Liver (tissue), 3 donors: ENCODE results near the gene DCAF8L2.

Experiments
- EGR1 ChIP-seq, 2 donors: IDR thresholded peaks; 2 replicates each; pipeline ENCODE4 v1.6.1; 2016 to 2018; ENCODE audit warnings: antibody characterized with exemption in 2 of 2, low read depth in 2 of 2
- FOXA1 ChIP-seq: IDR thresholded peaks from 2 replicates; pipeline ENCODE4 v1.6.1; 2016; ENCODE audit warnings: antibody characterized with exemption
- GABPA ChIP-seq, 2 donors: IDR thresholded peaks in 1 of 2; conservative IDR thresholded peaks in 1 of 2; 2 replicates each; pipeline ENCODE4 v1.6.1; 2016; ENCODE audit warnings: antibody characterized with exemption in 2 of 2, mild to moderate bottlenecking in 1 of 2, moderate library complexity in 1 of 2
- HNF4G ChIP-seq: IDR thresholded peaks from 2 replicates; pipeline ENCODE4 v1.6.1; 2016; ENCODE audit warnings: antibody characterized with exemption
- JUND ChIP-seq, 2 donors: IDR thresholded peaks; 2 replicates each; pipeline ENCODE4 v1.6.1; 2016; ENCODE audit warnings: antibody characterized with exemption in 2 of 2
- NR2F2 ChIP-seq: IDR thresholded peaks from 2 replicates; pipeline ENCODE4 v1.6.1; 2016; ENCODE audit warnings: antibody characterized with exemption
- RAD21 ChIP-seq, 2 donors: IDR thresholded peaks; 2 replicates each; pipeline ENCODE4 v1.6.1; 2016; ENCODE audit warnings: antibody characterized with exemption in 2 of 2, mild to moderate bottlenecking in 2 of 2
- SP1 ChIP-seq: IDR thresholded peaks from 2 replicates; pipeline ENCODE4 v1.6.1; 2018; ENCODE audit warnings: antibody characterized with exemption, mild to moderate bottlenecking
- TAF1 ChIP-seq: conservative IDR thresholded peaks from 2 replicates; pipeline ENCODE4 v1.6.1; 2016; ENCODE audit warnings: antibody characterized with exemption, mild to moderate bottlenecking
- TF ChIP-seq, protein P1 (sequence below): fragments of 150-350 bp; IDR thresholded peaks from 2 replicates; pipeline ENCODE4 v1.5.1; 2017; ENCODE audit warnings: improper control_type of control experiment, low read depth, low read length; ENCODE audit not compliant: missing input control
- TF ChIP-seq, protein P2 (sequence below): IDR thresholded peaks from 2 replicates; pipeline ENCODE4 v1.6.1; 2016; ENCODE audit warnings: antibody characterized with exemption, mild to moderate bottlenecking
- TF ChIP-seq, protein P3 (sequence below): IDR thresholded peaks from 2 replicates; pipeline ENCODE4 v1.6.1; 2016; ENCODE audit warnings: antibody characterized with exemption
- TF ChIP-seq, protein P4 (sequence below): IDR thresholded peaks from 2 replicates; pipeline ENCODE4 v1.6.1; 2016; ENCODE audit warnings: antibody characterized with exemption
- donor health status: healthy.
- donor health status: healthy.

DNA sequence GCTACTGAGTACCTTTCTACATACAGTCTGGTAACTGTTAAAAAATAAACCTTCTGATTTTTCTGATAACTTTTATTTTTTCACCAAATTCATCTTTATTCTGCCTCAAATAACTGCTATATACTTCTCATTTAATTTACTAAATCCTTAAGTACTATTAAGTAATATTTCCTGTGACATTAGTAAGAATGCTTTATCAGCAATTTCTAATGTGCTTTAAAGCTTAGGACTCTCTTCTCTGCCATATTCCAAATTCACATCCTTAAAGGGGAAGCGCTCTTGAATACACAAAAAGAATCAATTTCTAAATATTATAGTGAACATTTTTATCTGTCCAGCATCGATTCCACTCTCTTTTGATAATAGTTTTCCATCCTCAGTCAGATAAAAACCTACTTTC lies 81.1 kb downstream of the DCAF8L2 start:
- TF ChIP-seq, protein P1, sequence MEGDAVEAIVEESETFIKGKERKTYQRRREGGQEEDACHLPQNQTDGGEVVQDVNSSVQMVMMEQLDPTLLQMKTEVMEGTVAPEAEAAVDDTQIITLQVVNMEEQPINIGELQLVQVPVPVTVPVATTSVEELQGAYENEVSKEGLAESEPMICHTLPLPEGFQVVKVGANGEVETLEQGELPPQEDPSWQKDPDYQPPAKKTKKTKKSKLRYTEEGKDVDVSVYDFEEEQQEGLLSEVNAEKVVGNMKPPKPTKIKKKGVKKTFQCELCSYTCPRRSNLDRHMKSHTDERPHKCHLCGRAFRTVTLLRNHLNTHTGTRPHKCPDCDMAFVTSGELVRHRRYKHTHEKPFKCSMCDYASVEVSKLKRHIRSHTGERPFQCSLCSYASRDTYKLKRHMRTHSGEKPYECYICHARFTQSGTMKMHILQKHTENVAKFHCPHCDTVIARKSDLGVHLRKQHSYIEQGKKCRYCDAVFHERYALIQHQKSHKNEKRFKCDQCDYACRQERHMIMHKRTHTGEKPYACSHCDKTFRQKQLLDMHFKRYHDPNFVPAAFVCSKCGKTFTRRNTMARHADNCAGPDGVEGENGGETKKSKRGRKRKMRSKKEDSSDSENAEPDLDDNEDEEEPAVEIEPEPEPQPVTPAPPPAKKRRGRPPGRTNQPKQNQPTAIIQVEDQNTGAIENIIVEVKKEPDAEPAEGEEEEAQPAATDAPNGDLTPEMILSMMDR = no peak
- TF ChIP-seq, protein P2, sequence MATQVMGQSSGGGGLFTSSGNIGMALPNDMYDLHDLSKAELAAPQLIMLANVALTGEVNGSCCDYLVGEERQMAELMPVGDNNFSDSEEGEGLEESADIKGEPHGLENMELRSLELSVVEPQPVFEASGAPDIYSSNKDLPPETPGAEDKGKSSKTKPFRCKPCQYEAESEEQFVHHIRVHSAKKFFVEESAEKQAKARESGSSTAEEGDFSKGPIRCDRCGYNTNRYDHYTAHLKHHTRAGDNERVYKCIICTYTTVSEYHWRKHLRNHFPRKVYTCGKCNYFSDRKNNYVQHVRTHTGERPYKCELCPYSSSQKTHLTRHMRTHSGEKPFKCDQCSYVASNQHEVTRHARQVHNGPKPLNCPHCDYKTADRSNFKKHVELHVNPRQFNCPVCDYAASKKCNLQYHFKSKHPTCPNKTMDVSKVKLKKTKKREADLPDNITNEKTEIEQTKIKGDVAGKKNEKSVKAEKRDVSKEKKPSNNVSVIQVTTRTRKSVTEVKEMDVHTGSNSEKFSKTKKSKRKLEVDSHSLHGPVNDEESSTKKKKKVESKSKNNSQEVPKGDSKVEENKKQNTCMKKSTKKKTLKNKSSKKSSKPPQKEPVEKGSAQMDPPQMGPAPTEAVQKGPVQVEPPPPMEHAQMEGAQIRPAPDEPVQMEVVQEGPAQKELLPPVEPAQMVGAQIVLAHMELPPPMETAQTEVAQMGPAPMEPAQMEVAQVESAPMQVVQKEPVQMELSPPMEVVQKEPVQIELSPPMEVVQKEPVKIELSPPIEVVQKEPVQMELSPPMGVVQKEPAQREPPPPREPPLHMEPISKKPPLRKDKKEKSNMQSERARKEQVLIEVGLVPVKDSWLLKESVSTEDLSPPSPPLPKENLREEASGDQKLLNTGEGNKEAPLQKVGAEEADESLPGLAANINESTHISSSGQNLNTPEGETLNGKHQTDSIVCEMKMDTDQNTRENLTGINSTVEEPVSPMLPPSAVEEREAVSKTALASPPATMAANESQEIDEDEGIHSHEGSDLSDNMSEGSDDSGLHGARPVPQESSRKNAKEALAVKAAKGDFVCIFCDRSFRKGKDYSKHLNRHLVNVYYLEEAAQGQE = no peak
- TF ChIP-seq, protein P3, sequence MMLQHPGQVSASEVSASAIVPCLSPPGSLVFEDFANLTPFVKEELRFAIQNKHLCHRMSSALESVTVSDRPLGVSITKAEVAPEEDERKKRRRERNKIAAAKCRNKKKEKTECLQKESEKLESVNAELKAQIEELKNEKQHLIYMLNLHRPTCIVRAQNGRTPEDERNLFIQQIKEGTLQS = no peak
- TF ChIP-seq TAF1 (no peak), EGR1 (IDR thresholded peaks at IDR 0.05; ENCODE audit: low read depth in 2 of 2) (no peak), NR2F2 (no peak), JUND (IDR thresholded peaks at IDR 0.05) (no peak), SP1 (no peak), HNF4G (no peak), RAD21 (IDR thresholded peaks at IDR 0.05) (no peak), FOXA1 (no peak), GABPA (IDR thresholded peaks at IDR 0.05 in 1 of 2, conservative IDR thresholded peaks at IDR 0.05 in 1 of 2) (no peak)
- TF ChIP-seq, protein P4, sequence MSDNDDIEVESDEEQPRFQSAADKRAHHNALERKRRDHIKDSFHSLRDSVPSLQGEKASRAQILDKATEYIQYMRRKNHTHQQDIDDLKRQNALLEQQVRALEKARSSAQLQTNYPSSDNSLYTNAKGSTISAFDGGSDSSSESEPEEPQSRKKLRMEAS = no peak
